GM12891 (cell line): Measurements from ENCODE around the gene HSD17B8.
A peak's percentile ranks its signal among the peaks of the same experiment; 100 is the strongest.

Source experiments
- DNase-seq: peaks from one replicate; pipeline ENCODE4 v3.0.0; 2011; ENCODE audit warnings: low spot score; ENCODE audit not compliant: insufficient read length
- FAIRE-seq: peaks from 2 replicates; lab custom pipeline; 2011; peaks lifted over from hg19 to GRCh38; lab: Jason Lieb, UNC
- PAX5 ChIP-seq: IDR thresholded peaks from 2 replicates; pipeline ENCODE4 v1.6.1; 2011; ENCODE audit warnings: low read length, moderate library complexity, mild to moderate bottlenecking; ENCODE audit not compliant: insufficient read depth, severe bottlenecking
- POLR2A ChIP-seq: IDR thresholded peaks from 2 replicates; pipeline ENCODE4 v1.6.1; 2011; ENCODE audit warnings: low read depth, low read length, control low read depth
- POLR2AphosphoS5 ChIP-seq: IDR thresholded peaks from 2 replicates; pipeline ENCODE4 v1.6.1; 2011; ENCODE audit warnings: low read depth, low read length, control low read depth
- POU2F2 ChIP-seq: IDR thresholded peaks from 2 replicates; pipeline ENCODE4 v1.6.1; 2011; ENCODE audit warnings: low read depth, mild to moderate bottlenecking, control low read depth, low read length, moderate library complexity
- SPI1 ChIP-seq: IDR thresholded peaks from 2 replicates; pipeline ENCODE4 v1.6.1; 2011; ENCODE audit warnings: low read depth, low read length, control low read depth
- TAF1 ChIP-seq: IDR thresholded peaks from 2 replicates; pipeline ENCODE4 v1.6.1; 2011; ENCODE audit warnings: low read depth, low read length, control low read depth

The HSD17B8 gene

DNA sequence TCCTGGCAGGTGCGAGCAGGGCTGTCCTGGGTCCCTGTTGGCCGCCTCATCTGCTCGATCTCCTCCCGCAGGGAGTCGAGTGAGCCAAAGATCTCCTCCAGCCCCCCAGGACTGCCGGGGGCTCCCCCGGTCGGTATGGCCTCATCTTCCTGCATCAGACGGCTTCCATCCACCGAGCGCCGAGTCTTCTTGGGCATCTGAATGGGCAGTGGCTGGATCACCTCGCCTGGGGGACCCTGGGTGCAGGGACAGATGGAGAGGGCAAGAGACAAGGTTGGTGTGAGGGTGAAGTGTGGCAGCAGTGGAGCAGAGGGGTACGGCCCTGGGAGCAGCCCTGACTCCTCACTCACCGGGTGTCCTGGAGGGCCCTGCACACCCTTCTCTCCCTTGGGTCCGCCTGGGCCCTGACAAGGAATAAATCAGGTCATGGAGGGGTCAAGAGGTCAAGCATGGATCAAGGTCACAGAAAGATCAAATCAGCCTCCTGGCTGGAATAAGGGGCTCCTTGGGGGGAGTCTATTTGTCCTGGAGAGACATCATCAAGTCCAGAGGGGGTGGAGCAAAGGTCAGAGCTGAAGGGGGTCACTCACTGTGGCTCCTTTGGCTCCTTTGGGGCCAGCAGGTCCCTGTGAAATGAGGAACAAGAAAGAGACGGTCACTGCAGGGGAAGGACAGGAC, 38.7 kb upstream of the HSD17B8 start:
- TF ChIP-seq POLR2A, result no peak
- no peak for TF ChIP-seq PAX5
- no peak for TF ChIP-seq POU2F2
- TF ChIP-seq POLR2AphosphoS5, result no peak
- TF ChIP-seq SPI1, result no peak
- TF ChIP-seq TAF1, result no peak
- FAIRE-seq (no peak), DNase-seq (no peak)

- no peak for FAIRE-seq
- no peak for TF ChIP-seq POLR2AphosphoS5
- TF ChIP-seq PAX5, result no peak
- TF ChIP-seq POU2F2, result no peak
- no peak for TF ChIP-seq SPI1
- TF ChIP-seq TAF1, result no peak
- no peak for TF ChIP-seq POLR2A
- DNase-seq, result no peak
Observed at GRCh38 chr6:33166363-33166762, 38.1 kb upstream of the HSD17B8 start.

GRCh38 chr6:33166811-33167210, 37.6 kb upstream of the HSD17B8 start:
- DNase-seq (no peak), FAIRE-seq (no peak)
- no peak for TF ChIP-seq POLR2A
- TF ChIP-seq PAX5, result no peak

GRCh38 chr6:33167374-33168283, 36.8 kb upstream of the HSD17B8 start:
- no peak for FAIRE-seq
- DNase-seq, result no peak
- TF ChIP-seq PAX5 (no peak), TAF1 (no peak)

- DNase-seq (no peak), FAIRE-seq (no peak)
- TF ChIP-seq TAF1, result no peak
- no peak for TF ChIP-seq POU2F2
- TF ChIP-seq POLR2AphosphoS5, result no peak
- no peak for TF ChIP-seq PAX5
- TF ChIP-seq SPI1, result no peak
- TF ChIP-seq POLR2A, result no peak
Observed at GRCh38 chr6:33168284-33168601, 36.2 kb upstream of the HSD17B8 start.

DNA sequence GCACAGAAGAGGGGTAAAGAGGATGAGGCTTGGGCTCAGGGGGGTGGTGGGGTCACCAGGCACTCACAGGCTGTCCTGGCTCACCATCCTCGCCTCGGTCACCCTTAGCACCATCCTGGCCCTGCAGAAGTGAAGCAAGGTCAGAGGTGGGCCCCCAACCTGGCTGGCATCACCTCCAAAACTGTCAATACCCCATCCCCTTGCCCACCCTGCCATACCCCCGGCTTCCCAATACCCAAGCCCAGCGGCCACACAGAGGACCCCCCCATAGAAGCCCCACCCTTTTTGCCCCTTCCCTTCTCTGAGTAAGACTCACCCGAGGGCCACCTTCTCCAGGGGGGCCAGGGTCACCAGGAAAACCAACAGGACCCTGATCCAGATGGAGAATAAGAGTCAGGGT, 35.8 kb upstream of the HSD17B8 start:
- FAIRE-seq (no peak), DNase-seq (no peak)
- no peak for TF ChIP-seq POLR2A
- no peak for TF ChIP-seq PAX5
- TF ChIP-seq POU2F2, result no peak
- TF ChIP-seq POLR2AphosphoS5, result no peak
- no peak for TF ChIP-seq SPI1
- no peak for TF ChIP-seq TAF1

DNA sequence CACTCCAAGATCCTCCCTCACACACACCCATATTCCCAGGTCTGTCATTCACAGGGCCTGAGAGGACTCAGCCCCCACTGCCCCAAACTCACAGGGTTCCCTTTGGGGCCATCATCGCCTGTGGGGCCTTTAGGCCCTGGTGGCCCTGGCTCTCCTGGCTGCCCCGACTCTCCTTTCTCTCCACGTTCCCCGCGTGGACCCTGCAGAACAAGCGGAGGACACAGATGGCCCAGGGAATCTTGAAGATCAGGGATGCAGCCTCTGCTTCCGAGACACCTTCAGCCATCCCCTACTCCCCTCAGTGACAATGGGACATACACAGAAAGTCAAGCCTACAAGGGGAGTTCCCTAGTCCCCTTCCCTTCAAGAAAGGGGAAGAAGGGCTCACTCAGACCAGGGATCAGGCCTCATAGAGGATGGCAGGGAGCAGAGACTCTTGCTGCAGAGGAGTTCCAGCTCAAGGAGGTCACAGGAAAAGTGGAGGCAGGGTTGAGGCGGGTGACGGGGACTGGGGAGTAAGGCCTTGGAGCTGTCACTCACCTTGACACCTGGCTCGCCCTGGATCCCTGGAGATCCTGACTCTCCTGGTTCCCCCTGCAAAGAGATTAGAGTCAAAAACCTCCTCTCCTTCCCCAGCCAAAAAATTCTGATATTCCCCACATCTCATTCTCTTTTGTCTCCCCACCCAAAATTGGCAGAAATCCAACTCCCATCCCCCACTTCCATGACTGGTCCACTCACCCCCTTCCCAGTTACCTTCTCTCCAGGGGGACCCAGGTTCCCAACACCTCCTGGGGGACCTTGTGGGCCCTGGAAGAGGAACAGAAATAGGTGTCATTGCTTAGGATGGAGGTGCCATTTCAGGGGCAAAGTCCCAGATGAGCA, 34.9 kb upstream of the HSD17B8 start:
- DNase-seq, result no peak
- TF ChIP-seq POLR2A (no peak), POU2F2 (no peak), SPI1 (no peak), PAX5 (no peak), POLR2AphosphoS5 (no peak), TAF1 (no peak)
- FAIRE-seq, result no peak

- no peak for DNase-seq
- no peak for TF ChIP-seq PAX5
- TF ChIP-seq SPI1, result 0 out of 2 replicates have a peak, but pooled peaks have one; percentile 23
- FAIRE-seq, result no peak
Observed at GRCh38 chr6:33170176-33171015, 34.1 kb upstream of the HSD17B8 start.
